ENCODE data around the gene RAMACL.
"Not testable (repeated sequence)": the region's sequence is repeated elsewhere in the genome, so short reads cannot be mapped to it uniquely, and the experiment has no call there.

The RAMACL gene

DNA sequence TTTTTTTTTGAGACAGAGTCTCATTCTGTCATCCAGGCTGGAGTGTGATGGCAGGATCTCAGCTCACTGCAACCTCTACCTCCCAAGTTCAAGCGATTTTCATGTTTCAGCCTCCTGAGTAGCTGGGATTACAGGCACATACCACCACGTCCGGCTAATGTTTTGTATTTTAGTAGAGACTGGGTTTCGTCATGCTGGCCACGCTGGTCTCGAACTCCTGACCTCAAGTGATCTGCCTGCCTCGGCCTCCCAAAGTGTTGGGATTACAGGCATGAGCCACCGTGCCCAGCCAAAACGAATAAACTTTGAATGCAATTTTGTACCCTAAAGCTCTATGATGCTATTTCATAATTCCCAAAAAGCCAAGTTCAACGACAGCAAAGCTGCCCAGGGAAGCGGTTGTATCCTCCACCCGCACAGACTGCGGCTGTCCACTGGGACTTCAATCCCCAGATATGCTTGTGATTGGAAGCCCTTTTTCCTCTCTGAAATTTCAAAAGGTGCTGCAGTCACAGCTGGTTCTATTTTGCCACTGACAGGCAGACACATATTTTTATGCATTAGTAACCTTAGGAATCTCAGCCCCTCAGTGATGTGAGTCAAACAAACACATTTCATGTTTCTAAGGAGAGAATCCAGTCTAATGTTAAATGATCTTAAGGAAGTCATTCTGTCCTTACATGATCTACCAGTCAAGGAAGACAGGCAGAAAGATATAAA is 8.7 kb upstream of the RAMACL start:
- no peak for DNase-seq

DNA sequence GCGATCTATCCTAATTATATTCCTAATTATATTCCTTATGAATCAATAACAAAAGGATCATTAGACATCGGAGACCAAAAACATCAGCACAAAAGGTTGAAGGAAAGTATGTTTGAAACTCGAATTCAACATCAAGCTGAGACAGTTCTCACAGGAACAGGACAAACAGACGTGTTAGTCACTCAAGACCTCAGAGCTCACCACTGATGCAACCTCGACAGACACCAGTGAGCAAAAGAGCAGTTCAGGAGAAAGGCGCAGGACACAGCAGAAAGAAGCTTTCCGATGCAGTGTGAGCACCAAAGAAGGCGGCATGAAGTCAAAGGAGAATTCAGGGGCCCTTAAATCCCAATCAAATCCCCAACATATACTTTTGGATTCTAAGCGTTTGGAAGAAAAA is 6.3 kb upstream of the RAMACL start:
- DNase-seq = no peak

DNA sequence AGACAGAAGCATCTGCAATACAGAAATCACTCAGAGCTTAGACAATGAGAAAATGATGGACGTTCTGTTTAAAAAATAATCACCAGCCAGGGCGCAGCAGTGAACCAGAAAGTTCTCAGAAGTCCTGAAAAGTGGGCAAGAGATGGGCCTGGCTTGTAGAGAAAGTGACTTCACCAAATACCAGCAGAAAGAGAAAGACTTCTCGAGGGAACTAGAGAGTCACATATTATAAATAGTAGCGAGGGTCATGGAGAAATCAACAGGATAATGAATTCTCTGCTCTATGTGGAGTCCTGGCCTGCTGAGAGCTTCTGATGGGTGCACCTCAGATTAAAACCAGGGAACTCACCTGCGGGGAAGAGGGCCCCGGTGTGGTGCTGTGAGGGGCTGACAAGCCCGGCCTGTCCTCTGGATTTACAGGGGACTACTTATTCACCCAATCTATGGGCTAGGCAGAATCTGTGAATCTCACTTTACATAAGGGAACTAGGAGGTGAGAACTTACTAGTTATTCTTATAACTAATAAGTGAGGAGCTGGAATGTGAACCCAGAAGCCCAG is 5.6 kb upstream of the RAMACL start:
- no peak for DNase-seq

DNA sequence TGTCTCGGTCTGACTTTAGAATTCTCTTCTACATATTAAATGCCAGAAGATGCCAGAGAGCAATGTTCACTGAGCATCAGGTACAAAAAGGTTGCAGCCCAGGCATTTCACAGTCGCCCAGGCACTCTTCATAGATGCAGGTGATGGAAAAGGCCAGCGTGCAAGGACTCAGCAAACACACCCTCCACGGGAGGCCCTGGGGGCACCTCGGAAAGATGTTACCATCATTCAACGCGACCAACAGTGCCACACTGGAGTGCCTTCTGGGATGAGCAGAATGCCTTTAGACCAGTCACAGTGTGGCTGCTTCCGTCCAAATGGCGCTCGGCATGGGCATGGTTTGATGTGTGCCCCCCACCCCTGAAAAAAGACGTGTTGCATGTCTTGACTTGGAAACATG is 4.5 kb upstream of the RAMACL start:
- no peak for DNase-seq

DNA sequence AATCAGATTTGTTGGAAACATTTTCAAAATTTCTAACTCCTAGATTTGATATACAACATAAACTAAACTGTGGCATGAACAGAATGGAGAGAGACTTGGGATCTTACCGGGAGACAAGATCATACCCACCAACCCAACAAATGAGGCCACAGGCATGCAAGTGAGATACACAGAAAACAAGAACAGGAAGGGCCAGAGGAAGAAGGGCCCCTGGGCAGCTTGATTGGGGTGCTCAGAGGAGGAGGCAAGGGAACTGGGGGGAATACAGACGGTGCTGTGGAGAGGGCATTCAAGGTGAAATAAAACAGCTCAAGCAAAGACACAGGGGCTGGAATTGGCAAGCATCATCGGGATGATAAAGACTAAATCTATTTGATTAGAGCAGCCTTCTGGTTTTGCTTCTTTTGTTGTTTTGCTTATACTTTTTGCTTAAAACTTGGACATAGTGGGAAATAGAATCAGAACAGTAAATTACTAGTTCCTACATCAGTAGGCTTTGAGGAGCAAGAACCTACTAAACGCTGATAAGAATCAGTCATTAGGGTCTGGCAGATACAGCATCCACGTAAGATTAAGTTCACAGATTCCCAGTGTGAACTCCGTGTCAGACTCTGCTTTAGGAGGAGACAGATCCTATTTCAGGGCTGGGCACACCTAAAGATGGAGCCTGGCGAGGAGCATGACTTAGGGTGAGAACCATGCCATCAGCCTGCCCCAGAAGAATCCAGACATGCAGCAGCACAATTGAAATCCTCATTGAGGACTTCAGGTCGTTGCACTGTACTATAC is 3.5 kb upstream of the RAMACL start:
- DNase-seq = no peak

DNA sequence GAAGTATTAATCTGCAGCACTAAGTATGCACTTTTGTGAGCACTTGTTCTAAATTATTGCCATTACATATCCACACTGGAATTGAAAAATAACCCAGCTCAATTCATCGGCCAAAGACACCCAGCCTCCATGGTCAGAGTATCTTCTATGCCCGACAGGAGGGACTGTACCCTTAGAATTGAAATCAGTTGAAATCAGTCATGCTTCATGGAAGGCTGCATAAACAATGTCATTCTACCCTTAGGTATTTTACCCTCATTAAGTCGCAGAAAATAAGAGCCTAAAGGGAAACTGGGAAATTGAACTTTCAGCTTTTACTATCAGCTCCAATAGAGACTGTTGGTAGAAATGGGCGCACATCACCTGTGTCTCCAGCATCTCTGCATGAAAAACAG is 2.9 kb upstream of the RAMACL start:
- no peak for DNase-seq

DNA sequence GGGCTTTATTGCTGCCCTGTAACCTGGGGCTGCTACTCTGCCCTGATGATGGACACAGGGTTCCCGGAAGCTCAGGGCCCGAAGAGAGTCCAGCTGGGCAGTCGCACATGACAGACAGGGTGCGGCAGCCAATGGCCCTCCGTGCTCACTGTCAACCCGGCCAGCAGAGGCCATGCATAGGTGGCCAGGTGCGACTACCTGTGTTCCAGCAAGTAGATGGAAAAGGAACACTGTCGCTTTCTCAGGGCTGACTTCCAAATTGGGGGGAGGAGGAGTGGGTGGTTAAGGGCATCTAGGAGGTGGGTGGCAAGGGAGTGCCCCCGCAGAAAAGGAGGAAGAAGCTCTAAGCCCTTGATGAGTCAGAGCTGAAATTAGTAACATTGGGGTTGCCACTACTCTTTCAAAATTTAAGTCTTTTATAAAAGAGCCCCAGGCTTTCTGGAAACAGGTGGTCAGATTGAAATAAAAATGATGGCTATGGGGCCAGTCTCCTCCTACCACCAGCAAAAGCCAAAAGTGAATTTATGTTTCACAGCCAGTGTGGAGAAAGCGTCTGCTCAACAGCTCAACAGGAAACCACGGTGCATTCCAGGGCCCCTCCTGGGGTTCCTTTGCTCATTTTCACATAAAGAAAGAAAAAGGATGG is 2.3 kb upstream of the RAMACL start:
- no peak for DNase-seq

DNA sequence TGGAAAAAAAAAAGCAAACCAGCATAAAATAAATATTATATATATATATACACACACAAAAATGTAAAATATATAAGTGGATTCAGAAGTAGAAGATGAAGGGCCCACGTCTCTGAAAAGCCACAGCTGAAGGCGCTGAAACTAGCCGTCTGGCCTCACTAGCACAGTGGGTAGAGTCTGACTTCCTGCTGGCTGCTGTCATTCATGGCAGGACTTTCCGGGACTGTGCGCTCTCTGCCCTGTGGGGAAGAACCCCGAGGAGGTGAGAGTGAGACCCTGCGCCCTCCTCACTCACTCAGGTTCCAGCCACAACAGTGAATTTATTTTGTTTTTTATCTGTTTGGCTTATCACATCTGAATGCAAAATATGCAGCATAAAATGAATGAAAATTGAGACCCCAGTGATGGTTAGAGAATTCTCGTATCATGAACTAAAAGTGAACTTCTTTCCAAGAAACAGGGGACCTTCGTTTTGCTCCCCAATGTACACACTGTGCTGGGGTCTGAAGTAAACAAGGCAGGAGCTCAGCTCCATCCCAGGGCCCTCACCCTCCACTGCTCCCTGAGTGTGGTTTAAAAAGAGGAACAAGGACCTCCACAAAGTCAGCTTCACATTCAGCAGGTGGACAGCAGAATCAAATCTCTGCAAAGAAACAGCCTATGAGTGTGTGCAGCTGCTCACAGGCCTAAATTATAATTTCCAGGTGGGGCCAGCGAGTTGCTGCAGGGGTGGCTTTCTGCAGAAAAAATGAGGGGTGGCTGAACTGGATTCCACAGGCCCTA is 1.3 kb upstream of the RAMACL start:
- DNase-seq = no peak

DNA sequence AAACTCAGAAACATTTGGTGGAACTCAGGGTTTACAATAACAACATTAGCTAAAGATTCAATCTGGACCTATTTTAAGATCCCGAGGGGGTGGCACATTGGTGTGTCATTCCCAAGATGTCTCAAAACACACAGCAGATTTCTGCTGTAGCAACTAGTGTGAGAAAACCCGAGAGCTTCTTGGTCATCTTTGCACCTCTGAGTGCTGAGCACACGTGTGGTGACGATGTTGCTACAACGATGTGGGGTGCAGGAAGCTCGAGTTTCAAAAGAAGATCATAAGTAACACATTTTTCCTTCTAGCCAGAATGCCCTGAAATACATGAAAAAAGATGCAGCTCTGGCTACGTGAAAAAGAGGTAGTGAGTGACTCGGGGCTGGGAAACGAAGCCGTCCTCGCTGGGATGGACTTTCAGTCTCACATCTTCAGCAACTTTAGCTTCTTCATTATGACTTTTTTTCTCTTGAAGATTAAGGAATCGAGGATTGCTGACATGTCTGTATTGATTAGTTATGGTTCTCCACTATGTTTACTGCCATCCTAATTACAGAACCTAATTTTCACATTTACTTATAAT is 1.5 kb downstream of the RAMACL start:
- no peak for DNase-seq

DNA sequence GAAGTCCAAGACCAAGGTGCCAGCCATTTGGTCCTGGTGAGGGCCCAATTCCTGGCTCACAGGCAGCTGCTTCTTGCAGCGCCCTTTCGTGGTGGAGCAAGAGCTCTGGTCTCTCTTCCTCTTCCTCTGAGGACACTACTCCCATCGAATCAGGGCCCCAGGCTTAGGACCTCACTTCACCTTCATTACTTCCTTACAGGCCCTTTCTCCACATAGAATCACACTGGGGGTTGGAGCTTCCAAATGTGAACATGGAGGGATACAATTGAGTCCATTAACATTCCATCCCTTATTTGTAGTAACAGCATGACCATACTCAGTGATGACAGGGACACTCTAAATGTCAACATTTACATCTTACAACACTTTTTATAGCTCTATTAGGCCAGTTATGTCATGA is 2.3 kb downstream of the RAMACL start:
- no peak for DNase-seq

DNA sequence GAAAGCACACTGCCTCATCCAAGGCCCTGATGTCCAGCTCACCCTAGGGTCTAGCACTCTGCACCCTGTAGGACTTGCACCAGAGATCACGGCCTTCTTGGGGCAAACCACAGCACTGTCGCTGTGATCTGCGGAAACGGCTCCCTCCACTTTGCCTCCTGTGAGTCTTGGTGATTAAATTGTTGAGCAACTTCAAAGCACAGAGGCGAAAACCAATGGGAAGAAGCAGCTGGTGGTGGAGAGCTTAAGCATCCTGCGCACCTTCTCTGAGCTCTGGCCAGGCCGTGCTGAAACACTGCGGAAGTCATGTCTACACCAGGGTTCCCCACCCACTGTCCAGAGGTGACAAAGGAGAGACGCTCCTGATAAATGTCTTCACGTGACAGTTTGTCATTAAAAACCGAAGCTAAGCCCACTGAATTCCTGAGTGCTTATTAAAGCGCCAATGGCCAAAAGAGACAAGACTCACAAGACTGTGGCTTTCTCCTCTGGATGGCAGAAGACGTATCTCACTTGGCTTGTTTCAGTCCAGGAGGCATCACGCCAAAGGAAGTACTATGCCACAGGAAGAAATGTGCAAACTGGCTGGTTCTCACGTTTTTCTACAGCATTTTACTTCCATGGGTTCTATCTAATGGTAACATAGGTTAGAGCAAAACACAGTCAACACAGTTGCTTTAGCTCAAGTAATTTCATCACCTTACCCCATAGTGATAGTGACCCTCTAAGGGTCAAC is 3.1 kb downstream of the RAMACL start:
- no peak for DNase-seq

DNA sequence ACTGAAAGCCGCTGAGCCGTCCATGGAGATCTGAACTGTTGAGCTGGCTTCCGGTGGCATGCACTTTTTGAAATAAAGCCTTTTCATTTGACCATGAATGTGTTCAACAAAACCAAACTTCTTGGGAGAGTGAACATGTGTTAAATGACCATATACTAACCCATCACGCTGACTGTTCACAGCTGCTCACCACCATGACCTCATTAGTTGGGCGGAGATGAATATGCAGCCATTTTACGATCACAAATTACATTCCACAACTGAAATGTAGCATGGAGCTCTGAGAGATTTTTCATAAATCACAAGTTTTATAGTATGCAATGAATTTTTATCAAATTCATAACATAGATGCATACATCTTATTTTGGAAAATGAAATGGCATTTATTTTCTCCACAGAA is 4.2 kb downstream of the RAMACL start:
- DNase-seq = no peak

DNA sequence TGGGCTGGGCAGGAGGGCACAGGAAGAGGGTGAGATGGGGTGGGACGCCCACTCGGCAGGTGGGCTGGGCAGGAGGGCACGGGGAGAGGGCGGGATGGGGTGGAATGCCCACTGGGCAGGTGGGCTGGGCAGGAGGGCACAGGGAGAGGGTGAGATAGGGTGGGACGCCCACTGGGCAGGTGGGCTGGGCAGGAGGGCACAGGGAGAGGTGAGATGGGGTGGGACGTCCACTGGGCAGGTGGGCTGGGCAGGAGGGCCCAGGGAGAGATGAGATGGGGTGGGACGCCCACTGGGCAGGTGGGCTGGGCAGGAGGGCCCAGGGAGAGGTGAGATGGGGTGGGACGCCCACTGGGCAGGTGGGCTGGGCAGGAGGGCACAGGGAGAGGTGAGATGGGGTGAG is 4.7 kb downstream of the RAMACL start:
- not testable (repeated sequence) for DNase-seq

DNA sequence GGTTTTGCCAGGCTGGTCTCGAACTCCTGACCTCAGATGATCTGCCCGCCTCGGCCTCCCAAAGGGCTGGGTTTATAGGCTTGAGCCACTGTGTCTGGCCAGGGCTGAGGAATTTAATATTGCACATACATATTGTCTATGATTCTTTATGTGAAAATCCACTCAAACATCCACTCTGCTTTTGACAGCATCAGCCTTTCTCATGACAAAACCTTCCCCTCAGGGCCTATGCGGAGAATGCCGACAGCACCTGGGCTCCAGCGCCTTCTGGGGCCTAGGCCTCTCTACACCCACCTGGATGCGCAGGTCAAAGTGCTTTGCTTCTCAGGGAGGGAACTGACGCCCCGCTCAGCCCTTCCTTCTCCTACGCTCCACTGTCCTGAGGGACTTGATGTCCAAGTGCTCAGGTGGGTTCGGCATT is 5.4 kb downstream of the RAMACL start:
- no peak for DNase-seq

DNA sequence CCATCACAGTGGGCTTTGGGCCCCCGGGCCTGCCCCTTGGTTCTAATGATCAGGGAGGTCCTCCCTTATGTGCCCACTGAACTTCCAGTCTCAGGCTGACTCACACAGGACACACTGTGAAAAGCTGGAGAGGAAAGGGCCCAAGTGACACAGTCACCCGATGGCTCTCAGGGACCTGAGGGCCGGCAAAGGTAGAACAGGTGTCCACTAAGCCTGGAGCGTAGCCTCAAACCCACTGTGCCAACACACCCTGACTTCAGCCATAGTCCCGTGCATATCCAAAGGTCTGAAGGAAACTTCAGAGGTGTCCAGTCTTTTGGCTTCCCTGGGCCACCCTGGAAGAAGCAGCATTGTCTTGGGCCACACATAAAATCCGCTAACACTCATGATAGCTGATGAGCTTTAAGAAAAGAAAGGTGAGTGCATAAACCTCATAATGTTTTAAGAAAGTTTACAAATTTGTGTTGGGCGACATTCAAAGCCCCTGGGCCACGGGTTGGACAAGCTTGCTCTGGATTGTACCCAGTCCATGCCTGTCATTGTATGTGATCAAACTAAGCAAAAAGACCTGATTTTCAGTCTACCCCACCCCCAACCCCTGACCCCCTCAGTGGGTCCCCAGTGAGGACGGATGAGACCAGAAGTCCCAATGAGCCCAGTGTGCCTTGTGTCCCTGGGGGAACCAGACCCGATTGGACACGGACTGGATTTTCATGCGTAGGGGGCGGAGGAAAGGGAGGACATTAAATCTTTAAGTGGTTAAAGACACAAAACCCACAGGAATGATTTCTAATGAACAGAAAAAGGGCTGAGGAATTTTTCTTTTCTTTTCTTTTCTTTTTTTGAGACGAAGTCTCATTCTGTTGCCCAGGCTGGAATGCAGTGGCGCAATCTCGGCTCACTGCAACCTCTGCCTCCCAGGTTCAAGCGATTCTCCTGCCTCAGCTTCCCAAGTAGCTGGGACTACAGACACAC is 6.1 kb downstream of the RAMACL start:
- no peak for DNase-seq

DNA sequence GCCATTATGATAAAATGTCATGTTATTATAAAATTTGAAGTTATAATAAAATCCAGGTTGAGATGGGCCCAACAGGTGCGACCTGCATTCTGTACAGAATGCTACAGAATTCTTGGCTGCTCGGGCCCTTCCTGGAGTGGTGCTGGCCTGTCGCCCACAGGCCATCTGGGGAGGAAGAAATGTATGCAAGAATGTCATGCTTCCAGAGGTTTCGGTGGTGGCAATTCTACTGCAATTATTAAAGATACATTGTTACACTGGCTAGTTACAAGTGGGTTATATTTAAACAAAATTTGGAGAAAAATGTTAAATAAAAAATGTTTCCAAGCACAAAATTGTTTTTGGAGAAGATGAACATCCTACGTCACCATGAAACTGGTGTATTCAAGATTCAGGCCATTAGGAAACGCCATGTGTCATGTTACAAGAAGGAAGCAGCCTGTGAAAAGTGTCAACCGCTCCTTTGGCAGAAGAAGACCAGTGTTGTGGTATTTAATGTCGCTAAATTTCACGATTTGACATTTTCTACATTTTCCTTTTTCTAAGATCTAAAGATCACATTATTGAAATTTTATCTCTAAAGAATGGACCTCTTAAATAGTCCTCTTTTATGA is 7.1 kb downstream of the RAMACL start:
- no peak for DNase-seq

DNA sequence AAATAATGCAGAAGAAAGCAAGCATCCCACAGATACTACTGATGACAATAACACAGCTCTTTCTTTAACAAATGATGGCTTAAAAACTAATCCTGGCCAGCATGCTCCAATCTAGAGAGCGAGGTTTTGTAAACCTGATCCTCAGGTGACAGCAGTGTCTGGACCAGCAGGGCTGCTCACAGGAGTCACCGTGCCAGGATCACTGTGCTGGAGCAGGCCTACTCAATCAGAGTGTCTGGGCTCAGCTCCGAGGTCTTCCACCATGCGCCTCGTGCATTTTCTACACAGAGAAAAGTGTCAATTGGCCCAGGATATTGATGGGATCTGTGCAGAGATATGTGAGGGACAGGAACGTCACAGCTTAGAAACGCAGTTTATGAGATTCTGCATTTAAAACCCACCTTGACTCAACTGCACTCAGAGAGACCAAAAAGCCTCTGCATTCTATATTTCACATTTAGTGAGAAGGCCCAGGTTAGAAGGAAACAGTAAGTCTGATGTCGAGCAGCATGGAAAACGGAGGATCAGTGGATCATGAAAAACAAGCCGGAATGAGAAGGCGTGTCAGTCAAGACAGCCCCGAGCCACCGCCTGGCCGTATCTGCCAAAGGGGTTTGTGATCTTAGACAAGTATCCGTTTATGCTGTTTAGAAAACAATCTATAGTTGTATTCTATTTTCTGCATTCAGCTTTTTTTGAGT is 7.8 kb downstream of the RAMACL start:
- DNase-seq = no peak

DNA sequence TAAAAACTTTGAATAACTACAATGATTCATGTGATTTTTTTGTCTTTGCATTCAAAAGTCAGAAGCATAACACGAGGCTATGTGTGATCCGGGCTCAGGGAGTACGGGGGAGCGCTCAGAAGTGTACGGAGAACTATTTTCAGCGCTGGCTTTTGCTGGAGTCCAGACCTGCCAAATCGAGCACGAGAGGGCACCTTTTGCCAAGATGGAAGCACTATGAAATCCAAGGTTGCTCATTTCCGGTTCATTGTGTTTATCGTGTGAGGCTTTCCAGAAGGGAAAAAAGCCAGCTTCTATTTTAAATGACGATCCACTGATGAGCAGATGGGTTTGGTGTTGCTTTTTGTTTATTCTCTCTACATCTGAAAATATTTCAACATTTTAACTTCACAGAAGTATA is 11.3 kb downstream of the RAMACL start:
- no peak for DNase-seq

DNA sequence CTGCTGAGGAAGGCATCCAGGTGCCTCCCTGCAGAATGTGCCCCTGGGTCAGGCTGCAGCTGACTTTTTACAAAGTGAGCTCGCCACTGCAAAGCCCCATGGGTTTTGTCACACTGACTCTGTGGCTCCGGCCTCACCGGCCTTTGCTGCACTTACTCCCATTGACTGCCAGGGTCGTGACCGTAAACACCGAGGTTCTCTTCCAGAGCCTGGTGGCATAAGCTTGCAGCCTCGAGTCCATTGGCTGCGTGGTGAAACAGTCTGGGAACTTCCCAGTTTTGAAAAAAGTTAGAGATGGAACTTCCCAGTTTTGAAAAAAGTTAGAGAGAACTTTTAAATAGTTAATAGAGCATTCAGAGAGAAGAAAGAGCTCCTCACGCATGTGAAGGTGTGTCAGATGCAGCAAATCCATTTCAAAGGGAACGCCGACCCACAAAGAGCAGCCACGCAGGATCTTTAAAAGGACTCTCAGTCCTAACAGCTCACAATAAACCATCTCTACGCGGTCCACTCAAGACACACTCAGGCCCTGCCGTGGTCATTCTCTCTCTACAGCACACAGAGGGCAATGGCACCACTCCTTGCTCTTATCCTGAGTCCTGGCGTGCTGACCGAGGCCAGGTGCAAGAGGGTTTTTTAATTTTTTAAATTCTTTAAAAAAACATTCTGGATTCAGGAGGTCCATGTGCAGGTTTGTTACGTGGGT is 12.8 kb downstream of the RAMACL start:
- DNase-seq = no peak

Measured in NCI-H187 (cell line).